Breast epithelium (tissue), 4 donors: ENCODE data around the gene CMTM4. TPM values are rescaled to one million over a fixed set of nuclear protein-coding genes. Genes with fewer than 3 reads are reported as not detected.

ENCODE experiments used
- DNase-seq, 2 donors: peaks; one replicate each; pipeline ENCODE4 v3.0.0-alpha.2; 2019; ENCODE audit warnings: low spot score in 2 of 2
- H3K27ac ChIP-seq, 2 donors: fragments of 200-600 bp; sonication (generic) in 1 of 2; one replicate each; pipeline ENCODE4 v1.5.1; 2016 to 2019; ENCODE audit warnings: mild to moderate bottlenecking in 1 of 2
- H3K27me3 ChIP-seq, 2 donors: fragments of 200-600 bp; sonication (generic) in 1 of 2; one replicate each; pipeline versions ENCODE4 v1.5.1 to v1.6.0; 2017 to 2019; ENCODE audit warnings: control low read depth in 1 of 2, mild to moderate bottlenecking in 1 of 2
- H3K36me3 ChIP-seq: fragments of 200-600 bp; one replicate; pipeline ENCODE4 v1.5.1; 2019
- H3K4me1 ChIP-seq, 2 donors: fragments of 200-600 bp; sonication (generic); one replicate each; pipeline ENCODE4 v1.5.1; 2016 to 2019; ENCODE audit warnings: control low read depth in 1 of 2
- H3K4me3 ChIP-seq, 3 donors: fragments of 200-600 bp; sonication (generic); 1 replicate in 2 of 3; 2 replicates in 1 of 3; pipeline ENCODE4 v1.5.1; 2016 to 2019; ENCODE audit warnings: mild to moderate bottlenecking in 3 of 3, moderate library complexity in 2 of 3
- H3K9me3 ChIP-seq, 2 donors: fragments of 200-600 bp; sonication (generic) in 1 of 2; one replicate each; pipeline ENCODE4 v1.5.1; 2016 to 2019; ENCODE audit warnings: control low read depth in 1 of 2
- POLR2A ChIP-seq: fragments of 450-650 bp; IDR thresholded peaks from one replicate; pipeline ENCODE4 v1.6.1; 2016; ENCODE audit warnings: antibody characterized with exemption, mild to moderate bottlenecking, moderate library complexity
- POLR2AphosphoS5 ChIP-seq, 3 donors: sonication (generic); formaldehyde crosslinking; IDR thresholded peaks; one replicate each; pipeline ENCODE4 v1.6.1; 2017; ENCODE audit warnings: antibody characterized with exemption in 3 of 3
- intact Hi-C: fragments of 100-400 bp; cut with DNase I; formaldehyde crosslinking; loops from one replicate; pipeline ENCODE4 v1.15.1; 2023; ENCODE audit warnings: low total_unique reads
- total RNA-seq, 3 donors: library from RNA; depleted of rRNA; stranded (reverse); fragments of >200 nt; gene quantifications; one replicate each; pipeline ENCODE4 v1.1.0, GENCODE V29; 2016
- TF ChIP-seq, protein P1 (sequence below), 3 donors: fragments of 450-650 bp; IDR thresholded peaks; one replicate each; pipeline ENCODE4 v1.5.1; 2016 to 2017; ENCODE audit warnings: antibody characterized with exemption in 3 of 3, mild to moderate bottlenecking in 3 of 3, moderate library complexity in 3 of 3

The CMTM4 gene
- total RNA-seq, 3 donors from 2014 or later, result 12.5 to 35.4 (median 33.7) TPM

DNA sequence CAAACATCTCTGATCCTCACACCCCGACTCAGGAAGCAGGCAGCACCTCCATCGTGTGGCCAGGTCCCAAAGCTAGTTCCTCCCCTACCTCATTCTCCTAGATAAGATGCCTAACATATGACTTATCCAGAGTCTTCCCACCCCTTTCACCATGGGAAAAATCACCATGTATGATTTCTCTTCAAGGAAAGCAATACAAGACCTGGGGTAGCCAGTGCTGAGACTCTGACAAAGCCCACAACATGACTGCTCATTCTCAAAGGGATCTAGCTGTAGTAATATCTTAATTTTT lies 45.1 kb downstream of the CMTM4 start:
- peak overlapping the region in 2 of 3 donors; percentile 31 to 51 for H3K4me3 ChIP-seq
- intact Hi-C loops, result no loop called here

DNA sequence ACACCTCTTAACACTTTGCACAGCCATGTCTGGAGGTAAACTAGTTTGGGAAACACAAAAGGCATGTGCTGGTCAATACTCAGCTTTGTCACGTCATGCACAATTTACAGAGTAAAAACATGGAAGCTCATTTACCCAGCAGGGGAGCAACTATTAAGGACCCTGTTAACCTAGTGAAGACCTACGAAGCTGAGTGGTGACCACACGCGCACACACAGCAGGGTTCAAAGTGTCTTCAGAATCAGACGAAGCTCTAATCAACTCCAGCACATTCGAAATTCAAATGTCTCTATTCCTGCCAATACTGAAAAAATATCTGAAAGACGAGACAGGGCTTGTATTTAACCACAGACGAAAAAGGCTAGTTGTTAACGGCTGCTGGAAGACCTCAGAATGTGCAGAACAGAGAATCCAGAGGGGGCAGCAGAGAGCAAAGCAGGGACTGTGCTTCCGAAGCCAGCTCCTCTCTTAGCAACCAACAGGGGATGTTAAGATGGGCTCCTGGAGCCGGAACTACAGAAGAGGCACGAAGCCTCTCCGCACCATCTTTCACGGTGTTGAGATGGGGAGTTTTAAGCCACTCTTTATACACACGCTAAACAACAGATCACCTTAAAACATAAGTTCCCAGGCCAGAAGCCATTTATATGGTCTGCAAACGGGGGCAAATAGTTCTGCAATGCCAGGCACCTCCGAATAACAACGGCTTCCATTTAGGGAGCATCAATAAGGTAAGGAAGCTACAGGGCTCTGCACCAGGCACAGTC lies 45.7 kb downstream of the CMTM4 start:
- TF ChIP-seq, protein P1, sequence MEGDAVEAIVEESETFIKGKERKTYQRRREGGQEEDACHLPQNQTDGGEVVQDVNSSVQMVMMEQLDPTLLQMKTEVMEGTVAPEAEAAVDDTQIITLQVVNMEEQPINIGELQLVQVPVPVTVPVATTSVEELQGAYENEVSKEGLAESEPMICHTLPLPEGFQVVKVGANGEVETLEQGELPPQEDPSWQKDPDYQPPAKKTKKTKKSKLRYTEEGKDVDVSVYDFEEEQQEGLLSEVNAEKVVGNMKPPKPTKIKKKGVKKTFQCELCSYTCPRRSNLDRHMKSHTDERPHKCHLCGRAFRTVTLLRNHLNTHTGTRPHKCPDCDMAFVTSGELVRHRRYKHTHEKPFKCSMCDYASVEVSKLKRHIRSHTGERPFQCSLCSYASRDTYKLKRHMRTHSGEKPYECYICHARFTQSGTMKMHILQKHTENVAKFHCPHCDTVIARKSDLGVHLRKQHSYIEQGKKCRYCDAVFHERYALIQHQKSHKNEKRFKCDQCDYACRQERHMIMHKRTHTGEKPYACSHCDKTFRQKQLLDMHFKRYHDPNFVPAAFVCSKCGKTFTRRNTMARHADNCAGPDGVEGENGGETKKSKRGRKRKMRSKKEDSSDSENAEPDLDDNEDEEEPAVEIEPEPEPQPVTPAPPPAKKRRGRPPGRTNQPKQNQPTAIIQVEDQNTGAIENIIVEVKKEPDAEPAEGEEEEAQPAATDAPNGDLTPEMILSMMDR (IDR thresholded peaks at IDR 0.05), result peak; percentile 77 to 93 (median 90)
- no peak for TF ChIP-seq POLR2A
- Histone ChIP-seq H3K27ac (peak overlapping the region; percentile 66 to 71), H3K9me3 (no peaks in the 10 kb centered on the region), H3K4me1 (peaks cover 0 to 4% of the 10 kb centered on the region in 2 donors), H3K36me3 (no peaks in the 10 kb centered on the region), H3K4me3 (peak overlapping the region in 2 of 3 donors; percentile 31 to 51), H3K27me3 (no peaks in the 10 kb centered on the region)
- intact Hi-C loops, result no loop called here
- peak; percentile 65 to 76 for DNase-seq

More for the DNA sequence above, 45.1 kb downstream of the CMTM4 start:
- no peak for DNase-seq
- Histone ChIP-seq H3K4me1 (peaks cover 0 to 4% of the 10 kb centered on the region in 2 donors), H3K36me3 (no peaks in the 10 kb centered on the region), H3K9me3 (no peaks in the 10 kb centered on the region), H3K27me3 (no peaks in the 10 kb centered on the region), H3K27ac (no peak overlapping the region)
- TF ChIP-seq POLR2A, result no peak

DNA sequence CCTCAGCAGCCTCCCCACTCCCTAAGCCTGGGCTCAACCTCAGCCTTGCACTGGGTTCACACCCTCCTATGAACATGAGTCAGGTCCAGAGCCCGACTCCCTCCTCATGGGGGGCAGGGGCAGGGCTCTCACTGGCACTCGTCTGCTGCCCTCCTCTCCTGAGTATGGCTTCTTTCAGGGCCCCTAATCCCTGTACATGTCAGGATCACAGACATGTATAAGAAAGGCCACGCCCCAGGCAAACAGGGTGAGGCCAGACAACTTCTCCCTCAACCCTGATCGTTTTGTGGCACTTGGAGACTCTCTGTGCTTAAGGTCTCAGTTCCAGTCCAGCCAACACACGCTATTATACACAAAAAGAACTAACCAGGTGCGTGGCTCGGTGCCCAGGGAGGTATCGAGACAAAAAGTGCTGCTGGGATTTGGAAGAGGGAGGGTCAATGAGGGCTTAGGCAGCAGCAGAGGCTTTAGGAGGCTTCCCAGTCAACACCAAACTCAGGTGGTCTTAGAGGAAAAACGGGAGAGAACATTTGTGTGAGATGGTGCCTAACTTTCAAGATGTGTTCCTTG lies 46.8 kb downstream of the CMTM4 start:
- intact Hi-C loops, result no loop called here
- Histone ChIP-seq H3K4me1 (peaks cover 0 to 4% of the 10 kb centered on the region in 2 donors), H3K9me3 (no peaks in the 10 kb centered on the region), H3K36me3 (no peaks in the 10 kb centered on the region), H3K27ac (peak overlapping the region; percentile 66 to 71), H3K27me3 (no peaks in the 10 kb centered on the region), H3K4me3 (no peak overlapping the region)
- DNase-seq, result no peak
- TF ChIP-seq, protein P1 (IDR thresholded peaks at IDR 0.05), result no peak
- TF ChIP-seq POLR2AphosphoS5 (IDR thresholded peaks at IDR 0.05), result no peak
- no peak for TF ChIP-seq POLR2A

DNA sequence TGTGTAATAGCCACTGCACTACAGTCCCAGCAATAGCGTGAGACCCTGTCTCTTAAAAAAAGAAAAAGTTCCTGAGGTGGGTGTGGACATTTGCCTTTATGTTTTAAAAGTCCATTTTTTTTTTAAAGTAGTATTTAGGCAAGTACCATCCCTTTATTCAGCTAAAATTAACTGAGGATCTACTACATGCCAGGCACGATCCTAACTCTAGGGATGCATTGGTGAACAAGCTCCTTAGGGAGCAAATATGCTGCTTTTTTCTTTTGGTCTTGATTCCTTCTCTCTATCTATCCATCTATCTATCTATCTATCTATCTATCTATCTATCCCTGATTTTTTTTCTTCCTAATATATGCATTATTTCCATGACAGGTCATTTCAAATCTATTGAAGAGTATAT lies 47.4 kb downstream of the CMTM4 start:
- H3K36me3 ChIP-seq, result no peaks in the 10 kb centered on the region
- no peaks in the 10 kb centered on the region for H3K9me3 ChIP-seq
- H3K27me3 ChIP-seq, result no peaks in the 10 kb centered on the region
- peaks cover 0 to 4% of the 10 kb centered on the region in 2 donors for H3K4me1 ChIP-seq
- H3K27ac ChIP-seq, result peak overlapping the region in 1 of 2 donors; percentile 71
- intact Hi-C loops, result no loop called here
- H3K4me3 ChIP-seq, result no peak overlapping the region
- no peak for DNase-seq
- no peak for TF ChIP-seq POLR2AphosphoS5 (IDR thresholded peaks at IDR 0.05)
- TF ChIP-seq POLR2A, result no peak
- TF ChIP-seq, protein P1 (IDR thresholded peaks at IDR 0.05), result no peak

DNA sequence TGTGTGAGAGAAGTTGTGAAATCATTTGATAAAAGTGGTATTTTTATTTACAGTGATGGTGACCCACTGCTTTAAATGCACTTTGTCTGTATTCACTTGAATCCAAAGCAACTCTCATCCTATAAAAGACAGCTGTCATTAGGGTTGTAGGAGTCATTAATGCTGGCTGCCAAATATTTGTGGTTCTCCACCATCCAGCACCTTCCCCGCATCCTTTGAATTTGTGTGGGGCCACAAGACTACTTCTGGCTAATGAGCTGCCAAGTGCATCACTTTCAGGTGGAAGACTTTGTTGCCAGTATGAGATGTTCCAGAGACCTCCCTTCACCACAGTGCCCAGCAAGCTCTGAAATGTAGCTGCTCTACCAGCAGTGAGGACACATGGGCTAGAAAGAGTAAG lies 48.7 kb downstream of the CMTM4 start:
- no peak for TF ChIP-seq POLR2A
- TF ChIP-seq, protein P1 (IDR thresholded peaks at IDR 0.05), result no peak
- no peak for TF ChIP-seq POLR2AphosphoS5 (IDR thresholded peaks at IDR 0.05)
- intact Hi-C loops, result no loop called here

More for the DNA sequence above, 48.7 kb downstream of the CMTM4 start:
- H3K4me3 ChIP-seq, result no peak overlapping the region
- no peaks in the 10 kb centered on the region for H3K9me3 ChIP-seq
- H3K36me3 ChIP-seq, result no peaks in the 10 kb centered on the region
- no peaks in the 10 kb centered on the region for H3K27me3 ChIP-seq
- peaks cover 0 to 4% of the 10 kb centered on the region in 2 donors for H3K4me1 ChIP-seq
- DNase-seq, result no peak
- H3K27ac ChIP-seq, result no peak overlapping the region
